IPS-11a (cell line): Measurements from ENCODE around the gene MYBL2.

Experiments
- H3K4me3 ChIP-seq: one replicate; pipeline ENCODE4 v1.5.1; 2013; ENCODE audit warnings: low read depth, low read length, control low read depth

Gene MYBL2

GRCh38 chr20:43681991-43682410, 15.1 kb downstream of the MYBL2 start:
- H3K4me3 ChIP-seq, result no peak overlapping the region

- no peak overlapping the region for H3K4me3 ChIP-seq
These were observed 15.5 kb downstream of the MYBL2 start for GRCh38 chr20:43682446-43682845.

GRCh38 chr20:43686820-43687219, 19.9 kb downstream of the MYBL2 start:
- H3K4me3 ChIP-seq, result no peak overlapping the region

- H3K4me3 ChIP-seq, result no peak overlapping the region
These were observed 22.3 kb downstream of the MYBL2 start for GRCh38 chr20:43689165-43689564.

- no peak overlapping the region for H3K4me3 ChIP-seq
These were observed 24.2 kb downstream of the MYBL2 start for GRCh38 chr20:43690943-43691598.

- H3K4me3 ChIP-seq, result no peak overlapping the region
These were observed 25.1 kb downstream of the MYBL2 start for GRCh38 chr20:43691928-43692524.

GRCh38 chr20:43694763-43695162, 27.8 kb downstream of the MYBL2 start:
- H3K4me3 ChIP-seq, result no peak overlapping the region

- H3K4me3 ChIP-seq, result no peak overlapping the region
These were observed 28.7 kb downstream of the MYBL2 start for GRCh38 chr20:43695571-43695970.

- no peak overlapping the region for H3K4me3 ChIP-seq
These were observed 33.1 kb downstream of the MYBL2 start for GRCh38 chr20:43699941-43700565.

- H3K4me3 ChIP-seq, result no peak overlapping the region
These were observed 33.7 kb downstream of the MYBL2 start for GRCh38 chr20:43700627-43701026.

GRCh38 chr20:43702502-43702901, 35.6 kb downstream of the MYBL2 start:
- no peak overlapping the region for H3K4me3 ChIP-seq

- no peak overlapping the region for H3K4me3 ChIP-seq
These were observed 43.6 kb downstream of the MYBL2 start for GRCh38 chr20:43710370-43711044.

GRCh38 chr20:43711098-43711654, 44.3 kb downstream of the MYBL2 start:
- H3K4me3 ChIP-seq, result no peak overlapping the region

GRCh38 chr20:43715044-43715443, 48.1 kb downstream of the MYBL2 start:
- no peak overlapping the region for H3K4me3 ChIP-seq

- H3K4me3 ChIP-seq, result no peak overlapping the region
These were observed 48.6 kb downstream of the MYBL2 start for GRCh38 chr20:43715511-43715910.

- H3K4me3 ChIP-seq, result no peak overlapping the region
These were observed 49.2 kb downstream of the MYBL2 start for GRCh38 chr20:43716123-43716522.

- H3K4me3 ChIP-seq, result no peak overlapping the region
These were observed 50.1 kb downstream of the MYBL2 start for GRCh38 chr20:43716757-43717615.

- H3K4me3 ChIP-seq, result no peak overlapping the region
These were observed 50.7 kb downstream of the MYBL2 start for GRCh38 chr20:43717616-43717995.

- H3K4me3 ChIP-seq, result no peak overlapping the region
These were observed 53.1 kb downstream of the MYBL2 start for GRCh38 chr20:43720007-43720406.

- no peak overlapping the region for H3K4me3 ChIP-seq
These were observed 54.1 kb downstream of the MYBL2 start for GRCh38 chr20:43721097-43721428.
